Frontal cortex (tissue), 4 donors: ENCODE data around the gene LMNB1. TPM values are rescaled to one million over a fixed set of nuclear protein-coding genes. Genes with fewer than 3 reads are reported as not detected.
"Not testable (repeated sequence)": the region's sequence is repeated elsewhere in the genome, so short reads cannot be mapped to it uniquely, and the experiment has no call there.

ENCODE experiments used
- DNase-seq, 2 donors: peaks; one replicate each; pipeline ENCODE4 v3.0.0; 2012; ENCODE audit warnings: low spot score in 2 of 2
- FAIRE-seq: peaks from 2 replicates; lab custom pipeline; 2012; peaks lifted over from hg19 to GRCh38; lab: Jason Lieb, UNC
- total RNA-seq: library from RNA; depleted of rRNA; stranded (reverse); fragments of >200 nt; gene quantifications from one replicate; pipeline ENCODE4 v1.2.3, GENCODE V29; 2014
- donor health status: control.
- donor health status: control.
- donor health status: control.

LMNB1 gene, protein sequence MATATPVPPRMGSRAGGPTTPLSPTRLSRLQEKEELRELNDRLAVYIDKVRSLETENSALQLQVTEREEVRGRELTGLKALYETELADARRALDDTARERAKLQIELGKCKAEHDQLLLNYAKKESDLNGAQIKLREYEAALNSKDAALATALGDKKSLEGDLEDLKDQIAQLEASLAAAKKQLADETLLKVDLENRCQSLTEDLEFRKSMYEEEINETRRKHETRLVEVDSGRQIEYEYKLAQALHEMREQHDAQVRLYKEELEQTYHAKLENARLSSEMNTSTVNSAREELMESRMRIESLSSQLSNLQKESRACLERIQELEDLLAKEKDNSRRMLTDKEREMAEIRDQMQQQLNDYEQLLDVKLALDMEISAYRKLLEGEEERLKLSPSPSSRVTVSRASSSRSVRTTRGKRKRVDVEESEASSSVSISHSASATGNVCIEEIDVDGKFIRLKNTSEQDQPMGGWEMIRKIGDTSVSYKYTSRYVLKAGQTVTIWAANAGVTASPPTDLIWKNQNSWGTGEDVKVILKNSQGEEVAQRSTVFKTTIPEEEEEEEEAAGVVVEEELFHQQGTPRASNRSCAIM
- 84.4 TPM for total RNA-seq

DNA sequence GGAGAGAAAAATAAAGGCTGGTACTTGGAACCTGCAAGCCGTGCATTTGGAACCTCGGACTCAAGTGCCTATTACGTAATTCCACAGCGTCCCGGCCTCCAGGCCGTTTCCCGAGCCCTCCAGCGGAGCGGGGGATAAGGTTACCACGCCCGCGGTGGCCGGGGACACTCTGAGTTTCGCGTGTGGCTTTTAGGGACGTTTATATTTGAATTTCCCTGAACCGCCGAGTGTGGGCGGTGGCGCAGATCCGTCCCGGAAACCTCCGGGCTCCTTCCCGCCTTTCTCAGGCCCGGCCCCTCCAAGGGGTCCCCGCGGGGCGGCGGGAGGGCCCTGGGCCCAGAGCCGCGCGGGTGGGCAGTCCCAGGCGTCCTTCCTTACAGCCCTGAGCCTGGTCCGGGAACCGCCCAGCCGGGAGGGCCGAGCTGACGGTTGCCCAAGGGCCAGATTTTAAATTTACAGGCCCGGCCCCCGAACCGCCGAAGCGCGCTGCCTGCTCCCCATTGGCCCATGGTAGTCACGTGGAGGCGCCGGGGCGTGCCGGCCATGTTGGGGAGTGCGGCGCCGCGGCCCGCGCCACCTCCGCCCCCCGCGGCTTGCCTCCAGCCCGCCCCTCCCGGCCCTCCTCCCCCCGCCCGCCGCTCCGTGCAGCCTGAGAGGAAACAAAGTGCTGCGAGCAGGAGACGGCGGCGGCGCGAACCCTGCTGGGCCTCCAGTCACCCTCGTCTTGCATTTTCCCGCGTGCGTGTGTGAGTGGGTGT, at the start of gene LMNB1:
Gene LMNB1, plus strand, starts transcription at position 638 of the 758 bp plus-strand sequence. CDS start 373 bp downstream, outside the sequence.
- FAIRE-seq, result no peak
- DNase-seq, result peak; percentile 85 to 90

DNA sequence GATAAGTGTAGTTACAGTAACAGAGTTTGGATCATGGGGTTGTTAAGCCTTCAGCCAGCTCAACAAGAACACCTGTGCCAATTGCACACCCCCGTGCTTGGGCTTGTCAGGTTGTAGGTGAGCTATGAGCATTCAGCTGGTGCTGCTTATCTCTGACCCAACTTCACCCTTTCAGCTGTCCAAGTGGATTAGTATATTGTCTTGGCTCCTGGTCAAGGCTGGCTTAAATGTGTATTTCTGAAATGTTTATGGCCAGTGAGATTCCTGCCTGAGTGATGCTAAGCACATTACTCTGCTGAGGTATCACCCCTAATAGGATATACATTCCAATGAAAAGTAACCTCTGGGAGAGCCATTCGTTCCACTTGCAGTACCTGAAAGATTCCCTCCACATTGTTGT, 44.2 kb upstream of the LMNB1 start:
- no peak for DNase-seq

DNA sequence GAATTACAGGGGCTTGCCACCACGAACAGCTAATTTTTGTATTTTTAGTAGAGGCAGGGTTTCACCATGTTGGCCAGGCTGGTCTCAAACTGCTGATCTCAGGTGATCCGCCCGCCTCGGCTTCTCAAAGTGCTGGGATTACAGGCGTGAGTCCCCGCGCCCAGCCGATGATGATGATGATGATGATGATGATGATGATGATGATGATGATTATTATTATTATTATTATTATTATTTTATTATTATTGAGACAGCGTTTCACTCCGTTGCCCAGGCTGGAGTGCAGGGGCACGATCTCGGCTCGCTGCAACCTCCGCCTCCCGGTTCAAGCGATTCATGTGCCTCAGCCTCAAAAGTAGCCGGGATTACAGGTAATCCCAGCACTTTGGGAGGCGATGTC, 42.4 kb upstream of the LMNB1 start:
- DNase-seq, FAIRE-seq: not testable (repeated sequence)

More for the DNA sequence above, 44.2 kb upstream of the LMNB1 start:
- FAIRE-seq, result no peak

DNA sequence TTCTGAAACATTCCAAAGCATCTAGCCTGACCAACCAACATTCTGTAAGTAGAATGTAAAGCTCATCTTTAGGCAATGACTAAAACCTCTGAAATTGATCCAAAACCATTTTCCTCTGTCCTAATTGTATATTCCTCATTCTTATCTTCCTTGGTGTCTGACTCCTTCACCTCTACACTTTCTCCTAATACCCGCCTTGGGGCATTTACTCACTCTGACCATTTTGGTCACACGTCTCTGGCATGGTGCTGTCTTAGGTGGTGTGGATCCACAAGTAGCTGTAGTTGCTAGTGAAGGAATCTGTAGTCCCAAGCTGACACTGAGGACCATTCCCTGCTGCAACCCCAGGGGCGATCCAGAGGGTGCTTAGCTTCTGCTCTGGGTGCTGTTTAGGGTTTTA, 40.8 kb upstream of the LMNB1 start:
- no peak for DNase-seq
- FAIRE-seq, result no peak

DNA sequence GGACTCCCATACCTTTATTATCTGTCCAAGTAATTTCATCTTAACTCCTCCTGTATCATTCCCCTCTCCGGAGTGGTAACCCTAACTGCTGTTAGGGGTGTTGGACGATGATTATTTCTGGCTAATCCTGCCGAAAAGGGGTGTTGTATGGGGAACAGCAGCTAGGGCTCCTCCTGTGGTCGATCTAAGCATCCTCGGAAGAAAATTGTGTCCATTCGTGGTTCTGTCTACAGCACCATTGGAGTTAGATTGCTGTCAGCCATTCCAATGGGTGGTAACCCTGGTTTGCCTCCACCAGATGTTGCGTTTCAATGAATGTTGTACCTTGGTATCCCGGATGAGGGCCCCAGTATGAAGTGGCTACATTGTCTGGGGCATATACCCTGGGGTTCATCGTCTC, 35.6 kb upstream of the LMNB1 start:
- DNase-seq, result no peak
- no peak for FAIRE-seq

DNA sequence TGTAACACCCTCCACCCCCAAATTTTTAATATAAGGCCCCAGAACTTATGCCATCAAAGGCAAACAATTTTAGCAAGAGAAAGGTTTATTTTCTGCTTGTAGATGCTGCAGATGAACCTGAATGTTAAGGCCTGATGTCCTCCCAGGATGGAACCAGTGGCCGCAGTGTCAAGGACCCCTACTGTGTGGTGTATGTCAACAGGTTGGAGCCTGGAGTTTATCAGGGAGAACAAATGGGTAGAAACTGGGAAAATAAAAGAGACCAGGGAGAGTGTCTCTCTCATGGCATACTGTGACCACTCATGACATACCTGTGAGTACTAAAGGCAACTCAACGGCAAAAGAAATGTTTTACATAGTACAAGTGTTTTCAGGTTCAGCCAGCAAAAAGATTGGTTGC, 34.5 kb upstream of the LMNB1 start:
- FAIRE-seq (no peak), DNase-seq (no peak)

DNA sequence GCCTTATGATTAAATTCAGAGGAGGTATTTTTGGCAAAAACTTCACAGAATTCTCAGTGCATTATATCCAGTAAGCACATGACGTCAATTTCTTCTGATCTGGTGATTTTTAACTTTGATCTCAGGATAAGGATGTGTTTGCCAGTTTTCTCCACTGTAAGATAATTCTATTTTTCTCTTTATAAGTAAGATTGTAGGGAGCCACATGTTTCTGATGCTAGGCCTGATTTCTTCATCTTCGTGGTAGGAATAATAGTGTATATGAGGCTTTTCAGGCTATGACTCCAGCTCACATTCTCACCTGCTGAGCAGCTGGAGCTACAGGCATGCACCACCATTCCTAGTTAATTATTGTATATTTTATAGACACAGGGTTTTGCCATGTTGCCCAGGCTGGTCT, 32.1 kb upstream of the LMNB1 start:
- DNase-seq (no peak), FAIRE-seq (no peak)

DNA sequence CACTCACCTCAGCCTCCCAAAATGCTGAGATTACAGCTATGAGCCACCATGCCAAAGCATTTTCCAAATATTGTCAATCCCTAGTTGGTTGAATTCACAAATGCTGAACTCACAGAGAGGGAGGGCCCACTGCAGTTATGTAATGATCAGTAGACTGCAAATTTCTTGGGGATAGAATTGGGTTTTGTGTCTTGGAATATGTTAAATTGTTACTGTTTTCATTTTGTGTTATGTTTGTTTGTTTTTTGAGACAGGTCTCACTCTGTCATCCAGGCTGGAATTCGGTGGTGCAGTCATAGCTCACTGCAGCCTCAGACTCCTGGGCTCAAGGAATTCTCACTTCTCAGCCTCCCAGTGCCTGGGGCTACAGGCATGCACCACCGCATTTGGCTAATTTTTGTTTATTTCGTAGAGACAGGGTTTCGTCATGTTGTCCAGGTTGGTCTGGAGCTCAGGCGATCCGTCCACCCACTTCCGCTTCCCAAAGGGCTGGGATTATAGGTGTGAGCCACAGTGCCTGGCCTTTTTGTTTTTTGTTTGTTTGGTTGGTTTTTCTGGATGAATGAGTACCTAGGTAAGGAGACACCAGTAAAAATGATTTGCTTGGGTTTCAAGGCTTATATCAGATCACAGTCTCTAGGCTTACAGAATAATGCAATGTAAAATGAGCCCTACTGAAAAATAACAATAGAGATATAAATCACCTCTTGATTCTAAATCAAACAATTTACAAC, 31.5 kb upstream of the LMNB1 start:
- no peak for FAIRE-seq
- no peak for DNase-seq

DNA sequence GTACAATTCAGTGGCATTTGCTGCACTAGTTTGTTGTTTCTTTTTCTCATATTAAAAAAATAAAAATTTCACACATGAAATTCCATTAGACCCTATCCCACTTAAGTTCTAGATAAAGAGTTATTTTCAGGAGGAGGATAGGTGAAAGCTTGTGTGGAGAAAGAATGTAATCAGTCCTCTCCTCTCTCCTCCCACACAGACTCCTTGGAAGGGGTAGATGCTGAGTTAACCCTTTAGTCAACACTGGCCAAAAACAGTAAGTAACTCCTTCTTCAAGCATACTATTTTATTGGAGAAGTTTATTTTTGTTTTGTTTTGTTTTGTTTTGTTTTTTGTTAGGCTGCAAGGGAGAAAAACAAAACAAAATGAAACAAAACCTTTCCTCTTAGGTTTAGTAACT, 30.6 kb upstream of the LMNB1 start:
- no peak for FAIRE-seq
- DNase-seq, result no peak

DNA sequence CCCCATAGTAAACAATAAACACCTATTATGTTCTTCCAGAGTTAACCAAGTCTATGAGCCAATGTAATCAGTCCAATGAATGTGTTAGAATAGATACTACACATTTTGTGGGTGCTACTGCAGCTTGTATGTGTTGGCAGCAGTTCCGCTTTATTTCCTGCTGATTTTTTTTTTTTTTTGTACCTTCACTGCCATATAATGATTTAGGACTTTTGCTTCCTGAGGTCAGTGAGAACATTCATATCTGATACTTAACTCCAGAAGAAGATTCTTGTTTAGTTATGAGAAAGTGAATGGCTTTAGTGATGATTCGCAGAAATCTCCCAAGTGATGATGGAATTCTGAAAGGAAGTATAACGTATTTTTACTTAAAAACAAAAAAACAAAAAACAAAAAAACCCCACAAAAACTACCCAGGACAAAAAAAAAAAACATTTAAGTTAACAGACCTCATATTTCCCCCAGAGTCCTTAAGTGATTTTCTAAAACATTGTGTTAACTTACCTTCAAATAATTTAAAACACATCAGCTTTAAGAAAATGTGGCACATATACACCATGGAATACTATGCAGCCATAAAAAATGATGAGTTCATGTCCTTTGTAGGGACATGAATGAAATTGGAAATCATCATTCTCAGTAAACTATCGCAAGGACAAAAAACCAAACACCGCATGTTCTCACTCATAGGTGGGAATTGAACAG, 24.7 kb upstream of the LMNB1 start:
- FAIRE-seq (no peak), DNase-seq (no peak)

DNA sequence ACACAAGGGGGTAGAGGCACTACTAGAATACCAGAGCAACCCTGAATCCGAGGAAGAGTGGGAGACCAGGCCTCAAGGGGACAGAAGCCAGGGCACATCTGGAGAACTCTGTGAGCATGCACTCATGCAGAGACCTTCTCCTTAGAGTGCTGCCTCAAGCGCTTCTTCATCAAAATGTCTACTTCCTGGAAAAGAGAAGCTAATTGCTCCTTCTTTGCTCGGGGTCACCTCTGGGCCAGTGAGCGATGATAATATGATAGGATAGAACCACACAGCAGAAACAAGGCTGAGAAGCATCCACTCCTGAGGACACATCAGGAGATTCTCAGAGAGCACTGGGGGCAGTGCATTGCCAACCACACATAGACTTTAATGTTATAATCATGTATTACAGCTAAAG, 23.7 kb upstream of the LMNB1 start:
- DNase-seq (no peak), FAIRE-seq (no peak)

DNA sequence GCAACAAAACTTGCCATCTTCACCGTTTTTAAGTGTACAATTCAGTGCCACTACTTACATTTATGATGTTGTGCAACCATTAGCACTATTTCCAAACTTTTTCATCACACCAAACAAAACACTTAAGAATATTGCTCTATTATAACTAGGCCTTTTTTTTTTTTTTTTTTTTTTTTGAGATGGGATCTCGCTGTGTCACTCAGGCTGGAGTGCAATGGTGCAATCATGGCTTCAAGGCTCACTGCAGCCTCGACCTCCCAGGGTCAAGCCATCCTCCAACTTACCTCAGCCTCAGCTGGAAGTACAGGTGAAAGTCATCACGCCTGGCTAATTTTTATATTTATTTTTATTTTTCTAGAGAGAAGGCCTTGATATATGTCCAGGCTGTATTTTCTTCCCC, 22.3 kb upstream of the LMNB1 start:
- FAIRE-seq (no peak), DNase-seq (no peak)

DNA sequence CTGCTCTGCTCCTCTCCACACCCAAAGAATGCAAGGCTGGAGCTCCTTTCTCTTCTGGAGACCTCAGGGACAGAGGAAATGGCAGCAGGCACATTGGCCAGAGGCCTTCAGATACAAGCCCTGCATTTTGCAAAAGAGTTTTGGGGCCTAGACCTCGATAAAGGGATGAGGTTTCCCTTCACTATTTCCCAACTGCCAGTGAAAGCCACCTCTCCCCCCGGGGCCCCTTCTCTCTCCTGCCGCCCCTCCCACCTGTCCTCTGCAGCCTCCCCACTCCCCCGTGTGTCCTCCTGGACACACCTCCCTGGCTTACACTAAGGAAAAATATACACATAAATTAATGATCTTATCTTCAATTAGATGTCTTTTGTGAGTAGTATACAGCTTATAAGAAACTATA, 21.3 kb upstream of the LMNB1 start:
- DNase-seq (no peak), FAIRE-seq (no peak)

DNA sequence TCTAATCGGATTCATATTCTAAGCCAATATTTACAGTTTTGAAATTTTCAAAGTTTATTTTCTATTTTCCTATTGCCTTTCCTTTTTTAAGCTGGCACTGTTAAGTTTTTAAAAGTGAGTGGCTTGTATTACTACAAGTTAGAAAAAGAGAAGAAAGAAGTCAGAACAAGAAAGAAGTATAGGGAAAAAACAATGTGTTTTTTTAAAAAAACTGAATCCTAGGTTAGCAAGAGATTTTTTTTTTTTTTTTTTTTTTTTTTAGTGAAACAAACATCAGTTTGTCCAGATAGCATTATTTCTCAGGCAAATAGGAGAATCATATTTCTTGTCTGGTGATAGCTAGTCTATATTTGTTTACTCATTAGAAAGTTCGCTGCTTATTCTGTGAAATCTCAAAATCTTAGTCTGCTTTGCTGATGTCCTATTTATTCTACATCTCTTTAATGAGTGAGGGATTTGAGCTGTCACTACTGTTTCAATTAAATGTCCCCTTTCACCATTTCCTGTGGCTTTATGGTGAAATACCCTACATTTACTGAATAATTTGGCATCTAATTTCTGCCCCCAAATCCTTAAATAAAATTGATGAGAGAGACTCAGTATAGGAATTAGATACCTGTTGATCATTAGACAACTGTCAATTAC, 19.1 kb upstream of the LMNB1 start:
- no peak for FAIRE-seq

DNA sequence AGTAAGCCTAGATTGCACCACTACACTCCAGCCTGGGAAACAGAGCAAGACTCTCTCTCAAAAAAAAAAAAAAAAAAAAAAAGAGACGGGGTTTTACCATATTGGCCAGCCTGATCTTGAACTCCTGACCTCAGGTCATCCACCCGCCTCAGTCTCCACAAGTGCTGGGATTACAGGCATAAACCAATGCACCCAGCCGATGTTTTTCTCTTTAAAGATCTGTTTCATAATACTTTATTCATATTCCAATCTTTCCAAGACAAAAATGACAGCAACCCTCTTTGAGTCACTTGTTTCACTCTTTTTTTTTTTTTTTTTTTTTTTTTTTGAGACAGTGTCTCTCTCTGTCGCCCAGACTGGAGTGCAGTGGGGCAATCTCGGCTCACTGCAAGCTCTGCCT, 13.6 kb upstream of the LMNB1 start:
- no peak for FAIRE-seq
- DNase-seq, result no peak

More for the DNA sequence above, 19.1 kb upstream of the LMNB1 start:
- no peak for DNase-seq

DNA sequence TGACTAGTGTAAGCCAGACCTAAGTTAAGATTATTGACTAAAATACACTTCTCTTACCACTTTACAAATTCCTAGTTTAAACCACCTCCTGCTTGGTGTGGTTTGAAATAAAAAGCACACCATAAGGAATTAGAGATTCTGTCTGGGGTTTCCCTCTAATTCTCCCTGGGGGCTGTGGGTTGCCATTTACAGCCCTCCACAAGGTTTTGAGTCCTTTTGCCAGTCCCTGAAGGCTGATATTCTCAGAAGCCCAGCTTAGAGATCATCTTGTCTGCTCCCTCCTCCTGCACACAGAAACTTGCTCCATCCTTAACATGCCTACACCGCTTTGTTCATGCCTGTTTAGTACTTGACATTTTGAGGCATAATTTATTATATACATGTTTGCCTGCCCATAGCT, 7.2 kb upstream of the LMNB1 start:
- FAIRE-seq, result no peak
- no peak for DNase-seq

DNA sequence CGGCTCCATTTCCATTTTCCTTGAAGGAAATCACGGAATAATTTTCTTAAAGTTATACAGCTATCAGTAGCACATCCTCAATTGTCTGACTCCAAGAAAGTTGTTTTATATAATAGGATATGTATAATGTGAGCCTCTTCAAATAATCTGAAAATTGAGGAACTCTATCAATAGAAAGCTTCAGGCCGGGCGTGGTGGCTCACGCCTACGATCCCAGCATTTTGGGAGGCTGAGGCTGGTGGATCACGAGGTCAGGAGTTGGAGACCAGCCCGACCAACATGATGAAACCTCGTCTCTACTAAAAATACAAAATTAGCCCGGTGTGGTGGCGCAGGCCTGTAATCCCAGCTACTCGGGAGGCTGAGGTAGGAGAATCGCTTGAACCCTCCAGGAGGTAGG, 3.4 kb upstream of the LMNB1 start:
- DNase-seq, FAIRE-seq: not testable (repeated sequence)

DNA sequence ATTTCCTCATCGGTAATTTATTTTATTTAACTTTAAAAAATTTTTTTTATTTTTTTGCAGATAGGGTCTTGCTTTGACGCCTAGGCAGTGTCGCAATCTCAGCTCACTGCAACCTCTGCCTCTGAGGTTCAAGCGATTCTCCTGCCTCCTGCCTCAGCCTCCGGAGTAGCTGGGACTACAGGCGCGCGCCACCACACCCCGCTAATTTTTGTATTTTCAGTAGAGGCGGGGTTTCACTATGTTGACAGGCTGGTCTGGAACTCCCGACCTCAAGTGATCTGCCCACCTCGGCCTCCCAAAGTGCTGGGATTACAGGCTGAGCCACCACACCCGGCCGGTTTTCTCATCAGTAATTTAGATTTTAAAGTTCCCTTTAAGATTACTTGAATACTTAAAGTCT, 2.3 kb upstream of the LMNB1 start:
- FAIRE-seq, DNase-seq: not testable (repeated sequence)
